Measurements from ENCODE around the gene HTR3C.
A peak's percentile ranks its signal among the peaks of the same experiment; 100 is the strongest.
"Not testable (repeated sequence)": the region's sequence is repeated elsewhere in the genome, so short reads cannot be mapped to it uniquely, and the experiment has no call there.

HTR3C gene

GRCh38 chr3:184052767-184053166, at the start of gene HTR3C:
TSS of gene HTR3C (plus strand) at chr3:184053047. CDS start at chr3:184053081, 34 bp downstream.
- DNase-seq, result no peak

- no peak for DNase-seq
These were observed 49.5 kb upstream of the HTR3C start for GRCh38 chr3:184003187-184003967.

- no peak for DNase-seq
These were observed 48.4 kb upstream of the HTR3C start for GRCh38 chr3:184004476-184004875.

GRCh38 chr3:184005941-184006507, 46.8 kb upstream of the HTR3C start:
- peak; percentile 61 to 86 for DNase-seq

- not testable (repeated sequence) for DNase-seq
These were observed 45.6 kb upstream of the HTR3C start for GRCh38 chr3:184007143-184007813.

GRCh38 chr3:184008161-184008560, 44.7 kb upstream of the HTR3C start:
- no peak for DNase-seq

GRCh38 chr3:184011230-184011876, 41.5 kb upstream of the HTR3C start:
- no peak for DNase-seq

GRCh38 chr3:184011937-184012889, 40.6 kb upstream of the HTR3C start:
- DNase-seq, result no peak

- DNase-seq, result no peak
These were observed 37.3 kb upstream of the HTR3C start for GRCh38 chr3:184015381-184016019.

GRCh38 chr3:184016169-184016570, 36.7 kb upstream of the HTR3C start:
- no peak for DNase-seq

- peak in 1 of 2 experiments; percentile 56 for DNase-seq
These were observed 35.8 kb upstream of the HTR3C start for GRCh38 chr3:184016811-184017671.

GRCh38 chr3:184017672-184018423, 35.0 kb upstream of the HTR3C start, which contains the start of gene ABCC5:
TSS of gene ABCC5 (minus strand) at chr3:184017884. CDS start at chr3:184014392, 3,492 bp downstream.
- DNase-seq, result peak; percentile 73 to 81

GRCh38 chr3:184018424-184018973, 34.3 kb upstream of the HTR3C start:
- no peak for DNase-seq

GRCh38 chr3:184022323-184022722, 30.5 kb upstream of the HTR3C start:
- no peak for DNase-seq

- not testable (repeated sequence) for DNase-seq
These were observed 27.6 kb upstream of the HTR3C start for GRCh38 chr3:184025256-184025655.

- DNase-seq, result not testable (repeated sequence)
These were observed 24.5 kb upstream of the HTR3C start for GRCh38 chr3:184028275-184028890.

- no peak for DNase-seq
These were observed 23.4 kb upstream of the HTR3C start for GRCh38 chr3:184029443-184029842.

GRCh38 chr3:184030536-184030935, 22.3 kb upstream of the HTR3C start:
- DNase-seq, result no peak
